ENCODE results near the gene MLIP.
A peak's percentile ranks its signal among the peaks of the same experiment; 100 is the strongest.

Gene MLIP

GRCh38 chr6:54112151-54112650 is 958 bp downstream of the MLIP start:
- H3K14ac ChIP-seq (ENCODE audit: low read length): no peak overlapping the region
- no peak overlapping the region for H3K9ac ChIP-seq (ENCODE audit: low read length)
- no peak overlapping the region for H4K91ac ChIP-seq (ENCODE audit: low read depth, low read length)
- no peaks in the 10 kb centered on the region for H3K79me2 ChIP-seq (ENCODE audit: control insufficient read depth, insufficient read depth, low read length, poor library complexity)
- no peak overlapping the region for H3K4me2 ChIP-seq (ENCODE audit: low read length)
- H3K79me1 ChIP-seq (ENCODE audit: low read length): no peaks in the 10 kb centered on the region
- peak in 1 of 2 donors; percentile 89 for DNase-seq
- no CpG with 5 or more reads among the region's 1 CpG for WGBS (ENCODE audit: extremely low coverage, insufficient coverage, insufficient read length)
- H2BK12ac ChIP-seq (ENCODE audit: low read length): no peak overlapping the region
- H4K8ac ChIP-seq (ENCODE audit: low read depth, low read length): no peak overlapping the region
- H4K12ac ChIP-seq (ENCODE audit: low read depth, low read length): no peak overlapping the region
- H3K18ac ChIP-seq (ENCODE audit: low read length): no peak overlapping the region
- H2AK5ac ChIP-seq (ENCODE audit: low read length): no peak overlapping the region
- no peaks in the 10 kb centered on the region for H3K27me3 ChIP-seq (ENCODE audit: insufficient read depth, low read length)
- no peaks in the 10 kb centered on the region for H3K4me1 ChIP-seq (ENCODE audit: control insufficient read depth in 1 of 2, insufficient read depth in 2 of 2, low read length in 2 of 2)
- H3K4ac ChIP-seq (ENCODE audit: low read depth, low read length): no peak overlapping the region
- H2BK5ac ChIP-seq (ENCODE audit: low read depth, low read length, poor library complexity): no peak overlapping the region
- no peak overlapping the region for H3K23ac ChIP-seq (ENCODE audit: low read length)
- H3K36me3 ChIP-seq (ENCODE audit: control insufficient read depth in 1 of 2, insufficient read depth in 2 of 2, low read length in 2 of 2): no peaks in the 10 kb centered on the region
- H2AFZ ChIP-seq (ENCODE audit: insufficient read depth, low read length, poor library complexity): no peak overlapping the region
- H3K27ac ChIP-seq (ENCODE audit: low read depth, low read length): no peak overlapping the region
- H3K4me3 ChIP-seq (ENCODE audit: low read depth, low read length): no peak overlapping the region
- H3K9me3 ChIP-seq (ENCODE audit: insufficient read depth, low read depth, low read length): no peaks in the 10 kb centered on the region
- H2BK120ac ChIP-seq (ENCODE audit: insufficient read depth, low read length, poor library complexity): no peak overlapping the region

GRCh38 chr6:54114991-54115390 is 3.7 kb downstream of the MLIP start:
- Histone ChIP-seq H3K27me3 (ENCODE audit: insufficient read depth, low read length) (no peaks in the 10 kb centered on the region), H4K91ac (ENCODE audit: low read depth, low read length) (no peak overlapping the region), H2BK120ac (ENCODE audit: insufficient read depth, low read length, poor library complexity) (no peak overlapping the region), H2AK5ac (ENCODE audit: low read length) (no peak overlapping the region), H3K4me2 (ENCODE audit: low read length) (no peak overlapping the region), H2AFZ (ENCODE audit: insufficient read depth, low read length, poor library complexity) (no peak overlapping the region), H3K36me3 (ENCODE audit: control insufficient read depth in 1 of 2, insufficient read depth in 2 of 2, low read length in 2 of 2) (no peaks in the 10 kb centered on the region), H2BK5ac (ENCODE audit: low read depth, low read length, poor library complexity) (no peak overlapping the region), H3K9me3 (ENCODE audit: insufficient read depth, low read depth, low read length) (no peaks in the 10 kb centered on the region), H3K14ac (ENCODE audit: low read length) (no peak overlapping the region), H3K9ac (ENCODE audit: low read length) (no peak overlapping the region), H2BK12ac (ENCODE audit: low read length) (no peak overlapping the region), H3K79me1 (ENCODE audit: low read length) (no peaks in the 10 kb centered on the region), H3K18ac (ENCODE audit: low read length) (no peak overlapping the region), H3K4ac (ENCODE audit: low read depth, low read length) (no peak overlapping the region), H4K12ac (ENCODE audit: low read depth, low read length) (no peak overlapping the region), H3K4me3 (ENCODE audit: low read depth, low read length) (no peak overlapping the region), H3K79me2 (ENCODE audit: control insufficient read depth, insufficient read depth, low read length, poor library complexity) (no peaks in the 10 kb centered on the region), H4K8ac (ENCODE audit: low read depth, low read length) (no peak overlapping the region), H3K27ac (ENCODE audit: low read depth, low read length) (no peak overlapping the region), H3K4me1 (ENCODE audit: control insufficient read depth in 1 of 2, insufficient read depth in 2 of 2, low read length in 2 of 2) (no peaks in the 10 kb centered on the region), H3K23ac (ENCODE audit: low read length) (no peak overlapping the region)
- WGBS (ENCODE audit: extremely low coverage, insufficient coverage, insufficient read length): no CpG with 5 or more reads among the region's 1 CpG
- no peak for DNase-seq

- no peaks in the 10 kb centered on the region for H3K27me3 ChIP-seq (ENCODE audit: insufficient read depth, low read length)
- no peak overlapping the region for H4K12ac ChIP-seq (ENCODE audit: low read depth, low read length)
- H3K4ac ChIP-seq (ENCODE audit: low read depth, low read length): no peak overlapping the region
- no peak for DNase-seq
- no peak overlapping the region for H2BK12ac ChIP-seq (ENCODE audit: low read length)
- H3K9ac ChIP-seq (ENCODE audit: low read length): no peak overlapping the region
- H3K27ac ChIP-seq (ENCODE audit: low read depth, low read length): no peak overlapping the region
- H3K18ac ChIP-seq (ENCODE audit: low read length): no peak overlapping the region
- no peak overlapping the region for H3K4me2 ChIP-seq (ENCODE audit: low read length)
- no peak overlapping the region for H2AK5ac ChIP-seq (ENCODE audit: low read length)
- H2BK5ac ChIP-seq (ENCODE audit: low read depth, low read length, poor library complexity): no peak overlapping the region
- H3K79me1 ChIP-seq (ENCODE audit: low read length): no peaks in the 10 kb centered on the region
- no peak overlapping the region for H2BK120ac ChIP-seq (ENCODE audit: insufficient read depth, low read length, poor library complexity)
- no peak overlapping the region for H2AFZ ChIP-seq (ENCODE audit: insufficient read depth, low read length, poor library complexity)
- no peak overlapping the region for H4K91ac ChIP-seq (ENCODE audit: low read depth, low read length)
- no peaks in the 10 kb centered on the region for H3K9me3 ChIP-seq (ENCODE audit: insufficient read depth, low read depth, low read length)
- no peak overlapping the region for H3K23ac ChIP-seq (ENCODE audit: low read length)
- no peaks in the 10 kb centered on the region for H3K36me3 ChIP-seq (ENCODE audit: control insufficient read depth in 1 of 2, insufficient read depth in 2 of 2, low read length in 2 of 2)
- WGBS (ENCODE audit: extremely low coverage, insufficient coverage, insufficient read length): no CpG with 5 or more reads among the region's 1 CpG
- H3K4me1 ChIP-seq (ENCODE audit: control insufficient read depth in 1 of 2, insufficient read depth in 2 of 2, low read length in 2 of 2): no peaks in the 10 kb centered on the region
- no peak overlapping the region for H3K14ac ChIP-seq (ENCODE audit: low read length)
- H4K8ac ChIP-seq (ENCODE audit: low read depth, low read length): no peak overlapping the region
- no peaks in the 10 kb centered on the region for H3K79me2 ChIP-seq (ENCODE audit: control insufficient read depth, insufficient read depth, low read length, poor library complexity)
- H3K4me3 ChIP-seq (ENCODE audit: low read depth, low read length): no peak overlapping the region
These were observed 4.7 kb downstream of the MLIP start for GRCh38 chr6:54115966-54116365.

- no peak overlapping the region for H2AFZ ChIP-seq (ENCODE audit: insufficient read depth, low read length, poor library complexity)
- no peak overlapping the region for H3K18ac ChIP-seq (ENCODE audit: low read length)
- no peaks in the 10 kb centered on the region for H3K27me3 ChIP-seq (ENCODE audit: insufficient read depth, low read length)
- H2BK120ac ChIP-seq (ENCODE audit: insufficient read depth, low read length, poor library complexity): no peak overlapping the region
- no peak for DNase-seq
- no peak overlapping the region for H3K4ac ChIP-seq (ENCODE audit: low read depth, low read length)
- no peaks in the 10 kb centered on the region for H3K4me1 ChIP-seq (ENCODE audit: control insufficient read depth in 1 of 2, insufficient read depth in 2 of 2, low read length in 2 of 2)
- no peak overlapping the region for H3K4me3 ChIP-seq (ENCODE audit: low read depth, low read length)
- WGBS (ENCODE audit: extremely low coverage, insufficient coverage, insufficient read length): no CpG with 5 or more reads among the region's 2 CpGs
- no peak overlapping the region for H3K4me2 ChIP-seq (ENCODE audit: low read length)
- no peak overlapping the region for H2AK5ac ChIP-seq (ENCODE audit: low read length)
- no peak overlapping the region for H4K12ac ChIP-seq (ENCODE audit: low read depth, low read length)
- H2BK5ac ChIP-seq (ENCODE audit: low read depth, low read length, poor library complexity): no peak overlapping the region
- no peak overlapping the region for H3K14ac ChIP-seq (ENCODE audit: low read length)
- H3K27ac ChIP-seq (ENCODE audit: low read depth, low read length): no peak overlapping the region
- no peak overlapping the region for H3K23ac ChIP-seq (ENCODE audit: low read length)
- H4K8ac ChIP-seq (ENCODE audit: low read depth, low read length): no peak overlapping the region
- H3K9me3 ChIP-seq (ENCODE audit: insufficient read depth, low read depth, low read length): no peaks in the 10 kb centered on the region
- H4K91ac ChIP-seq (ENCODE audit: low read depth, low read length): no peak overlapping the region
- H3K79me2 ChIP-seq (ENCODE audit: control insufficient read depth, insufficient read depth, low read length, poor library complexity): no peaks in the 10 kb centered on the region
- no peaks in the 10 kb centered on the region for H3K79me1 ChIP-seq (ENCODE audit: low read length)
- no peak overlapping the region for H3K9ac ChIP-seq (ENCODE audit: low read length)
- H3K36me3 ChIP-seq (ENCODE audit: control insufficient read depth in 1 of 2, insufficient read depth in 2 of 2, low read length in 2 of 2): no peaks in the 10 kb centered on the region
- H2BK12ac ChIP-seq (ENCODE audit: low read length): no peak overlapping the region
These were observed 6.9 kb downstream of the MLIP start for GRCh38 chr6:54118117-54118516.
